Lower lobe of right lung (tissue), 2 donors: ENCODE data around the gene DCHS2. TPM values are rescaled to one million over a fixed set of nuclear protein-coding genes. Genes with fewer than 3 reads are reported as not detected.

Experiments used
- ATAC-seq, 2 donors: fragments of 200-7000 bp; cut with Tn5 transposase; one replicate each; pipeline ENCODE4 v1.9.1; 2020 to 2022; ENCODE audit warnings: mild to moderate bottlenecking in 2 of 2, moderate library complexity in 2 of 2
- DNase-seq: peaks from one replicate; pipeline ENCODE4 v3.0.0-alpha.2; 2020
- H3K27ac ChIP-seq: fragments of 200-600 bp; one replicate; pipeline ENCODE4 v1.8.0; 2022
- H3K27me3 ChIP-seq: fragments of 200-600 bp; one replicate; pipeline ENCODE4 v1.8.0; 2022; ENCODE audit warnings: low read depth
- H3K36me3 ChIP-seq: fragments of 200-600 bp; one replicate; pipeline ENCODE4 v1.8.0; 2022; ENCODE audit warnings: mild to moderate bottlenecking
- H3K4me1 ChIP-seq: fragments of 200-600 bp; one replicate; pipeline ENCODE4 v1.8.0; 2022
- H3K4me3 ChIP-seq: fragments of 200-600 bp; one replicate; pipeline ENCODE4 v1.8.0; 2022; ENCODE audit warnings: mild to moderate bottlenecking
- H3K9me3 ChIP-seq: fragments of 200-600 bp; one replicate; pipeline ENCODE4 v1.8.0; 2022
- CTCF ChIP-seq: fragments of 200-600 bp; IDR thresholded peaks from one replicate; pipeline ENCODE4 v1.8.0; 2022; ENCODE audit warnings: antibody characterized with exemption, mild to moderate bottlenecking
- intact Hi-C: fragments of 100-400 bp; cut with DNase I; formaldehyde crosslinking; loops from one replicate; pipeline ENCODE4 v1.11.0; 2022
- total RNA-seq: library from RNA; stranded (reverse); fragmentation: NEBNext Ultra II Directional; extraction: Animal tissue kit (Norgen Biotek cat#: 25700); gene quantifications from one replicate; pipeline ENCODE4 v1.2.1, GENCODE V29; 2021
- donor health status: DM: no; HTN: yes; CAD: no; lungs with severe emphysema.

The DCHS2 gene
- total RNA-seq, 1 donor from 2014 or later, result 0.53 TPM

- Histone ChIP-seq H3K4me1 (no peaks in the 10 kb centered on the region), H3K27me3 (no peaks in the 10 kb centered on the region), H3K4me3 (no peak overlapping the region), H3K36me3 (no peaks in the 10 kb centered on the region), H3K9me3 (no peaks in the 10 kb centered on the region), H3K27ac (no peak overlapping the region)
- no peak for DNase-seq
- ATAC-seq, result no peak
- no peak for TF ChIP-seq CTCF
- intact Hi-C loops, result no loop called here
These were observed 107.6 kb downstream of the DCHS2 start for GRCh38 chr4:154384012-154384411.

GRCh38 chr4:154376486-154376885 lies 115.1 kb downstream of the DCHS2 start:
- intact Hi-C loops, result no loop called here
- Histone ChIP-seq H3K9me3 (no peaks in the 10 kb centered on the region), H3K4me3 (no peak overlapping the region), H3K27me3 (no peaks in the 10 kb centered on the region), H3K4me1 (no peaks in the 10 kb centered on the region), H3K27ac (no peak overlapping the region), H3K36me3 (no peaks in the 10 kb centered on the region)
- TF ChIP-seq CTCF, result no peak
- no peak for ATAC-seq
- DNase-seq, result no peak

GRCh38 chr4:154368060-154368459 lies 123.5 kb downstream of the DCHS2 start:
- Histone ChIP-seq H3K27ac (no peak overlapping the region), H3K4me1 (no peaks in the 10 kb centered on the region), H3K9me3 (no peaks in the 10 kb centered on the region), H3K4me3 (no peak overlapping the region), H3K27me3 (no peaks in the 10 kb centered on the region), H3K36me3 (no peaks in the 10 kb centered on the region)
- no peak for TF ChIP-seq CTCF
- intact Hi-C loops, result no loop called here
- DNase-seq (no peak), ATAC-seq (no peak)

- no peak for DNase-seq
- Histone ChIP-seq H3K4me3 (no peak overlapping the region), H3K27me3 (no peaks in the 10 kb centered on the region), H3K9me3 (no peaks in the 10 kb centered on the region), H3K36me3 (no peaks in the 10 kb centered on the region), H3K27ac (no peak overlapping the region), H3K4me1 (no peaks in the 10 kb centered on the region)
- no peak for ATAC-seq
- no peak for TF ChIP-seq CTCF
- intact Hi-C loops, result no loop called here
These were observed 123.9 kb downstream of the DCHS2 start for GRCh38 chr4:154367659-154368058.

- Histone ChIP-seq H3K4me1 (no peaks in the 10 kb centered on the region), H3K27me3 (no peaks in the 10 kb centered on the region), H3K9me3 (no peaks in the 10 kb centered on the region), H3K27ac (no peak overlapping the region), H3K4me3 (no peak overlapping the region), H3K36me3 (no peaks in the 10 kb centered on the region)
- intact Hi-C loops, result no loop called here
- ATAC-seq, result no peak
- no peak for TF ChIP-seq CTCF
- no peak for DNase-seq
These were observed 124.6 kb downstream of the DCHS2 start for GRCh38 chr4:154366956-154367355.
